ENCODE measurements around the gene WNT8B.
A peak's percentile ranks its signal among the peaks of the same experiment; 100 is the strongest.

WNT8B gene, protein sequence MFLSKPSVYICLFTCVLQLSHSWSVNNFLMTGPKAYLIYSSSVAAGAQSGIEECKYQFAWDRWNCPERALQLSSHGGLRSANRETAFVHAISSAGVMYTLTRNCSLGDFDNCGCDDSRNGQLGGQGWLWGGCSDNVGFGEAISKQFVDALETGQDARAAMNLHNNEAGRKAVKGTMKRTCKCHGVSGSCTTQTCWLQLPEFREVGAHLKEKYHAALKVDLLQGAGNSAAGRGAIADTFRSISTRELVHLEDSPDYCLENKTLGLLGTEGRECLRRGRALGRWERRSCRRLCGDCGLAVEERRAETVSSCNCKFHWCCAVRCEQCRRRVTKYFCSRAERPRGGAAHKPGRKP

GRCh38 chr10:100462709-100463108 is at the start of gene WNT8B:
TSS of gene WNT8B (plus strand) at chr10:100463009. CDS start at chr10:100463169, 160 bp downstream.
- DNase-seq = no peak

DNA sequence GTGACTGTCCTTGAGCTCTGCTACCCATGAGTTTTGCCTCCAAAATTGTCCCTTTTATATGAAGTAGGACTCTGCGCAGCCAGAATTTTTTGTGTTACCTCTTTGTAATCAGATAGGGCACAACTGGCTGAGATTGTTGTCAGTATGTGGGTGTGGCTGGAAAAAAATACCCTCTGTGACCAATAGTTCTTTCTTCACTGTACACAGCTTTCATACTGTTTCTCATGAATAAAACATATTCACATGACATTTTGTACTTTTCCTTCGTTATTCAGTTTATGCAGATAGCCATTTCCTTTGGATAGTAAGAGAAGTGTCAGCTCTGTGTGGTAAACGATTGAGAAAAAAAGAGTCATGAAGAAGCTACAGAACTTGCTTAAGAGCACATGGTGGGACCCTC is 49.6 kb upstream of the WNT8B start:
- no peak for DNase-seq

DNA sequence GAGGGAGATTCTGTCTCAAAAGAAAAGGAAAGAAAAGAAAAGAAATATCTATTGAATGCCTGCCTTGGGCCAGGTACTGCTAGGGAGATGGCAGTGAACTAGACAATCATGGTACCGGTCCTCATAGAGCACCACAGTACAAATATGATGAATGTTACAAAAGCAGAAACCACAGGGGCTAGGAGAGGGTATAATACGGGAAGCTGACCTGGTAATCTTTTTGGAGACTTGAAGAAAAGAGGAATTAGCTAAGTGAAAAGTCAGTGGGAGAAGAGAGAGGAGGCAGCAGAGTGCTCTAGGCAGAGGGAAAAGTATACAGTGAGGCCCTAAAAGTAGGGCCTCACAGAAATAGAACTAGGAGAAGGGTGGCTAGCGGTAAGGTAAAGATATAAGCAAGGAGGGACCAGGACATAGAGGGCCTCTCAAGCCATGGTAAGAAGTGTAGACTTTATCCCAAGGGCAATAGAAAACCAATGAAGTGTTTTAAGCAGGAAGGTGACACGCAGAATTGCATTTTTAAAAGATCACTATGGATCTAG is 42.8 kb upstream of the WNT8B start:
- DNase-seq = no peak

DNA sequence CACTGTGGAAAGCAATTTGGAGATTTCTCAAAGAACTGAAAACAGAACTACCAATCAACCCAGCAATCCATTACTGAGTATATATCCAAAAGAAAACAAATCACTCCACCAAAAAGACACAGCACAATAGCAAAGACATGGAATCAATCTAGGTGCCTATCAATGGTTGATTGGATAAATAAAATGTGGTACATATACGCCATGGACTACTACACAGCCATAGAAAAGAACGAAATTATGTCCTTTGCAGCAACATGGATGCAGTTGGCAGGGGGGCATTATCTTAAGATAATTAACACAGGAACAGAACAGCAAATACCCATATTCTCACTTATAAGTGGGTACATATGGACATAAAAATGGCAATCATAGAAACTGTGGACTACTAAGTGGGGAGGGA is 35.4 kb upstream of the WNT8B start:
- no peak for DNase-seq

GRCh38 chr10:100433253-100434240 is 29.3 kb upstream of the WNT8B start:
- peak; percentile 96 for DNase-seq

DNA sequence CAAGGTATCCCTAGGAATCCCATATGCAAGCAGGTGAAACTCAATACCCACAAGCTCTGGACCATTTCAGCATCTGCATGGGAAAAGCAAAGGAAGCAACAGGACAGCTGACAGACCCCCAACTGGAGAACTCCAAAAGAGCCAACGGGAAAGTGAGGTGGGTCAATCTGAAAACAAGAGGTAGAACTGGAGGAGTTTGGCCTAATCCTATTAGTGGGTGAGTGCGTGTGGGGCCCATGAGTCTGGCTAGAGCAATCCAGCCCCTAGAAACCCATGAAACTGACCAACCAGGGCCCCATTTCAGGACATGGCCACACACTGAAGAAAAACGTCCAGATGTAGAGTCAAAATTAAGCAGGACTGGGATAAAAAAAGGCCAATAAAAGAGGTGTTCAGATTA is 26.6 kb upstream of the WNT8B start:
- DNase-seq = no peak

DNA sequence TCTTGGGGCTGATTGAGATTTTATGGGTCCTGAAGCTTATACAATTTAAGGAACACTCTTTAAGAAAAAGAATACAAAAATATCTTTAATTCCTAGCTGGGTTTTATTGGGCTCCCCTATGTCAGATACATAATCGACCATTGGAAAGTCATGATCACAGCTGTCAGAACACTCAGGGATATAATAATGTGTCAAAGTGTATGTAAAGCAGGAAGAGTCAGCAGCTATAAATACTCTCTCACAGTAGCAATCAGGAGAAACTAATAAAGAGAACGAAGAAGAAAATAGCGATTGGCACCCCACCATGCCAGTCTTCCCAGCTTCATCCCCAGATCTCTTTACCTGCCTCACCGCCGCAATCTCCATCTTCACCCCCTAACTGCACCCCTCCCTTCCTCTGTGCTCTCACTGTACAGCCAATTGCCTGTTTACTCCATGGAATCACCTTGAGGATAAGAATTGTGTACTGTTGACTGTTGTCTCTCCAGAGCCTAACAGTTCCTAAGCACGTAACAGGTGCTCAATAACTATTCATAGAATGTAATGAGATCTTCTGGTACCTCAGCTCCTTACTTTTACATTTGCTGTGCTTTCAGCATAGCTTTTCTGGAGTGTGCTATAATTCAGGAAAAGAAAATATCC is 24.0 kb upstream of the WNT8B start:
- DNase-seq = no peak

GRCh38 chr10:100442548-100442947 is 20.3 kb upstream of the WNT8B start:
- no peak for DNase-seq

DNA sequence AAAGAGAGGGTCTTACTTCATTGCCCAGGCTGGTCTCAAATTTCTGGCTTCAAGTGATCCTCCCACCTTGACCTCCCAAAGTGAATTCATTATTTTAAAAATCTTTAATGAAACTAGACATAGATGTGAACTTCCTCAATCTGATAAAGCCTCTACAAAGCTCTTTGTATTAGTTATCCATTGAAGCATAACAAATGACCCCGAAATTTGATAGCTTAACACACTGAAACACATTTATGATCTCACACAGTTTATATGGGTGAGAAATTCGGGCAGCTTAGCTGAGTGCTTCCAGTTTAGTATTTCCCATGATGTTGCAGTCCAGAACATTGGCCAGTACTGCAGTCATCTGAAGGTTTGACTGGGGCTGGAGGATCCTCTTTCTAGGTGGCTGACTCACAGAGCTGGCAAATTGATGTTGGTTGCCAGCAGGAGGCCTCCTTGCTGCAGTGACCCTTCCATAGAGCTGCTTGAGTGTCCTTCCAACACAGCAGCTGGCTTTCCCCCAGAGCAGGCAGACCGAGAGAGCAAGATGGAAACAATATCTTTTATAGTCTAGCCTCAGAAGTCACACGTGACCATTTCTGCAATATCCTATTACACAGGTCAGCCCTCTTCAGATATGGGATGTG is 16.6 kb upstream of the WNT8B start:
- DNase-seq = no peak

DNA sequence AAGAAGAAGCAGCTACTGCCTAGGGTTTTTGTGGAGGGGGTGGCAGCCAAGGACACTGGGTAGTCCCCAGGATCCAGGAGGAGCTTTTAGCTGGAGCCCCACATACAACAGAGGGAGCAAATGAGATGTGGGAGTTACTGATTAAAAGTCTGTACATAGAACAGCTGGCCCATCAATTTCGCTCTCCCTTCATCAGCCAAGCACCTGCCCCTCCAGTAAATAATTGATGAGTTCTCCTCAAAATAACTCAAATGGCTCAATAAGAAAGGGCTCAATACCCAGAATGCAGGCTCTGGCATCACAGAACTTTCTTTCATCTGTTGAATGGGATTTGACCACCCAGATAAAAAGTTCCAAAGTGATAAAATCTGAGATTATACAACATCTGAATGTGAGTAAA is 15.1 kb upstream of the WNT8B start:
- DNase-seq = no peak

- no peak for DNase-seq
These were observed 13.9 kb upstream of the WNT8B start for GRCh38 chr10:100448951-100449350.

GRCh38 chr10:100468322-100468721 is 5.5 kb downstream of the WNT8B start:
- no peak for DNase-seq

GRCh38 chr10:100468978-100469377 is 6.2 kb downstream of the WNT8B start:
- DNase-seq = no peak

DNA sequence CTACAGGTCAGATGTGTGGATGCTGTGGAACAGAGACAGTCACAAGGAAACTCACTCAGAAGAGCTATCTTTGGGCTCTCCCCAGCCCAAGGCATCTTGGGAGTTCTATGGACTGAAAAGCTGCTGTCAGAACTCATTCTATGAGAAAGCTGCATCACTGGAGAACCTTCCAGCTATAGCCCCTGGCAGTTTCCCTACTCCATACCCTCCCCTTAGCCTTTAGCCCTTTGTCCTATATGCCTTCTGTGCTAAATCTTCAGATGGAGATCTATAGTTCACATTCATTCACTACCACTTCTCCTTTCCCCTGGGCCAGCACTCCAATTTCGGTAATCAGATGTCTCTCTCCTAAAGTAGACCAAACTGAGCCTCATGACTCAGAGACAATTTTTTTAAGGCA is 6.9 kb downstream of the WNT8B start:
- DNase-seq = no peak

- no peak for DNase-seq
These were observed 7.6 kb downstream of the WNT8B start for GRCh38 chr10:100470367-100470766.

DNA sequence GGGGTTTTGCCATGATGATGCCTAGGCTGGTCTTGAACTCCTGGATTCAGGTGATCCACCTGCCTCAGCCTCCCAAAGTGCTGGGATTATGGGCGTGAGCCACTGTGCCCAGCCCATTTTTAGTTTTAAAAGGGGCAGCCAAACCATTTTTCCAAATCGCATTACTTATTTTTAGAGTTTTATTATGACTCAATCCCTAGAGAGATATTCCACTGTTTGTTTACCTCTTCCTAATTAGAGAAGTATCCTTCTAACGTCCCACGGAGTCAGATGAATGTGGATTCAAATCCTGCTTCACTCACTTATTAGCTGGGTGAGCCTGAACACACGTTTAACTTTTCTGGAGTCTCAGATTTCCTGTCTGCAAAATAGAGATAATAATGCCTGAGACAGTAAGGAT is 15.2 kb downstream of the WNT8B start:
- DNase-seq = no peak

DNA sequence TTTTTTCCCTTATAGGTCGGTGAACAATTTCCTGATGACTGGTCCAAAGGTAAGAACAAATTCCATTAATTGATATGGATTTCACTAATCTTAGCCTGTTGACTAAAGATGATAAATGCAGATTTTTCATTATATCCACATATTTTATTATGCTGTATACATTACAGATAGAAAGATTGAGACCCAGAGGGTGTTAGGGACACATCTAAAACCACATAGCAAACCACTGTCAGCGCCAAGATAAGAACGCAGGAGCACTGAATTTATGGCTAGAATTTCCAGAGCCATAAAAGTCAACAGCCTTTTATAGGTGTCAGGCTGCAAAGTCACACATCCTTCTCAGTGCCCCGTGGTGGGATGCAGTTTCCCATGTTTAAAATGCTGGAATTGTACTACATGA is 16.2 kb downstream of the WNT8B start:
- no peak for DNase-seq

DNA sequence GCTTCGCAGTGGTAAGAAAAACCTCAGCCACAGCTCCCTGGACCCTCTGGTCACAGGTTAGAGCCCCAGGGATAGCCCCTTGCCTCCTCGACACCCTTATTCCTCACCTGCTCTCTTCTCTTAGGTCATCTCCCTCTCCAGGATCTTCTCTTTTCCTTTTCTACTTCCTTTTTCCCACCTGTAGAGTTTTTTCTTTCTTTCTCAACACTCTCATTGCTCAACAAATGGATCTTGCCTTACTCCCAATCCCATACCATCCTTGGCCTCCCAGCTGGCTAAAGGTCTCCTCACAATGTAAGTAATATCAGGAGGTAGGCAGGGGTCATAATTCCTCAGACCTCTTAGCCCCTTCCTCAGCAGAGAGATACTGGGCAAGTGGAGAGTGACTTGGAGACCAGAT is 17.2 kb downstream of the WNT8B start:
- DNase-seq = no peak

GRCh38 chr10:100481462-100482081 is 18.8 kb downstream of the WNT8B start:
- DNase-seq = peak; percentile 87

DNA sequence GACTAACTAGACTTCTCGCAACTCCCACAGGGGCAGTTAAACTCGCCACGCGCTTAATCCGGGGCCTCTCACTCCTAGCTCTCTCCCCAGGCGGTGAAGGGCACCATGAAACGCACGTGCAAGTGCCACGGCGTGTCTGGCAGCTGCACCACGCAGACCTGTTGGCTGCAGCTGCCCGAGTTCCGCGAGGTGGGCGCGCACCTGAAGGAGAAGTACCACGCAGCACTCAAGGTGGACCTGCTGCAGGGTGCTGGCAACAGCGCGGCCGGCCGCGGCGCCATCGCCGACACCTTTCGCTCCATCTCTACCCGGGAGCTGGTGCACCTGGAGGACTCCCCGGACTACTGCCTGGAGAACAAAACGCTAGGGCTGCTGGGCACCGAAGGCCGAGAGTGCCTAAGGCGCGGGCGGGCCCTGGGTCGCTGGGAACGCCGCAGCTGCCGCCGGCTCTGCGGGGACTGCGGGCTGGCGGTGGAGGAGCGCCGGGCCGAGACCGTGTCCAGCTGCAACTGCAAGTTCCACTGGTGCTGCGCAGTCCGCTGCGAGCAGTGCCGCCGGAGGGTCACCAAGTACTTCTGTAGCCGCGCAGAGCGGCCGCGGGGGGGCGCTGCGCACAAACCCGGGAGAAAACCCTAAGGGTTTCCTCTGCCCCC is 19.5 kb downstream of the WNT8B start:
- DNase-seq = peak; percentile 76

DNA sequence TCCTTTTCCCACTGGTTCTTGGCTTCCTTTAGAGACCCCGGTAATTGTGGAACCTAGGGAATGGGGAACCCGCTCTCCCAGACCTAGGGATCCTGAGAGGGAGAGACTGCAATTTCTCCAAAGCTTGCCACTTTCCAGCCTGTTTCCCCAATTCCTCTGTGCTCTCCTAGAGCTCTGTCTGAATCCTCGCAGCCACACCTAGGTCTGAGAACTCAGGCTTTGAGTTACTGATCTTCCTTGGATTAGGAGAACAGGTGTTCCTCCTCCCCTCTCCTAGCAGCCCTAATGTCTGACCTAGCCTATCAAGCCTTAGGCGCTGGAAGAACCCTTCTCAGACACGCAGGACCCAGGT is 20.0 kb downstream of the WNT8B start:
- DNase-seq = no peak
